HFF-Myc (cell line): ENCODE results near the gene ANKRD1.
"Not testable (repeated sequence)": the region's sequence is repeated elsewhere in the genome, so short reads cannot be mapped to it uniquely, and the experiment has no call there.

Experiments used
- DNase-seq: peaks from one replicate; pipeline ENCODE4 v3.0.0-alpha.2; 2011; ENCODE audit warnings: low read depth; ENCODE audit errors: extremely low read depth
- H3K4me3 ChIP-seq: replicated peaks from 2 replicates; pipeline ENCODE4 v1.5.1; 2011; ENCODE audit warnings: low read depth, mild to moderate bottlenecking, control low read depth, low read length
- TF ChIP-seq, protein P1 (sequence below): IDR thresholded peaks from 2 replicates; pipeline ENCODE4 v1.5.1; 2012; ENCODE audit warnings: mild to moderate bottlenecking, low read depth, low read length, control low read depth; ENCODE audit errors: missing control alignments

ANKRD1 gene

DNA sequence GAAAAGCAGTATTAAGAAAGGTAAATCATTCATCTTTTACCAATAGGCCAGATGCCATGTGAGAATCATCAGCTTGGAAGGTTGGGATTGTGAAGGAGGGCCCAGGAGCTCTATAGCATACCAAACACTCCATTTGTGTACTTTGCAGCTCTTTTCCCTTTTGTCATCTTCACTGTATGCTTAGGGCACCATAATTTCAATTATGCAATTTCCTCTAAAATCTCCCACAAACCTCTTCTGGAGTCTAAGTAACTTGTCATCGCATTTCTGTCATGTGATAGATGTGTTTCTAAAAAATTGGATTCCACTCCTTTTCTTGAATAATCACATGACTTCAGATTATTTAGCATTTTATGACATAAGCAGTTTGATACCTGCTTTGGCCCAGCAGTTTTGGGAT lies 31.3 kb downstream of the ANKRD1 start:
- TF ChIP-seq, protein P1, sequence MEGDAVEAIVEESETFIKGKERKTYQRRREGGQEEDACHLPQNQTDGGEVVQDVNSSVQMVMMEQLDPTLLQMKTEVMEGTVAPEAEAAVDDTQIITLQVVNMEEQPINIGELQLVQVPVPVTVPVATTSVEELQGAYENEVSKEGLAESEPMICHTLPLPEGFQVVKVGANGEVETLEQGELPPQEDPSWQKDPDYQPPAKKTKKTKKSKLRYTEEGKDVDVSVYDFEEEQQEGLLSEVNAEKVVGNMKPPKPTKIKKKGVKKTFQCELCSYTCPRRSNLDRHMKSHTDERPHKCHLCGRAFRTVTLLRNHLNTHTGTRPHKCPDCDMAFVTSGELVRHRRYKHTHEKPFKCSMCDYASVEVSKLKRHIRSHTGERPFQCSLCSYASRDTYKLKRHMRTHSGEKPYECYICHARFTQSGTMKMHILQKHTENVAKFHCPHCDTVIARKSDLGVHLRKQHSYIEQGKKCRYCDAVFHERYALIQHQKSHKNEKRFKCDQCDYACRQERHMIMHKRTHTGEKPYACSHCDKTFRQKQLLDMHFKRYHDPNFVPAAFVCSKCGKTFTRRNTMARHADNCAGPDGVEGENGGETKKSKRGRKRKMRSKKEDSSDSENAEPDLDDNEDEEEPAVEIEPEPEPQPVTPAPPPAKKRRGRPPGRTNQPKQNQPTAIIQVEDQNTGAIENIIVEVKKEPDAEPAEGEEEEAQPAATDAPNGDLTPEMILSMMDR: no peak
- no peak overlapping the region for H3K4me3 ChIP-seq
- no peak for DNase-seq

DNA sequence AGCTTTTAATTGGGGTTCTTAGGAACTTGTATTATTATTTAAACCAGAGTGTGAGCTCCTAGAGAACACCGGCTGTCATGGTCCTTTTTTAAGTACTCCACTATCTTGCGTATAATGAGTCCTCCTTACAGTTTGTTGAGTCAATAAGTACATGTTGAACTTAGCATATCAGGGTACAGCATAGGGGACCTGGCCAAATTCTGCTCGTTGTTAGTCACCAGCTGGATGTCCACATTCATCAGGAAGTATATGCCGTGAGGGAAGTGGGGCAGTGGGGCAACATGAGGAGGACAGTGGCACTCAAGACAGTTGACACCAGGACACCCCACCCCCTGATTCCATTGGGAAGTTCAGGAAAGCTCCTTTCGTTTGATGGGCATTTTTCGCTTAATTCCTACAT lies 32.5 kb downstream of the ANKRD1 start:
- TF ChIP-seq, protein P1: no peak
- no peak overlapping the region for H3K4me3 ChIP-seq
- DNase-seq: no peak

DNA sequence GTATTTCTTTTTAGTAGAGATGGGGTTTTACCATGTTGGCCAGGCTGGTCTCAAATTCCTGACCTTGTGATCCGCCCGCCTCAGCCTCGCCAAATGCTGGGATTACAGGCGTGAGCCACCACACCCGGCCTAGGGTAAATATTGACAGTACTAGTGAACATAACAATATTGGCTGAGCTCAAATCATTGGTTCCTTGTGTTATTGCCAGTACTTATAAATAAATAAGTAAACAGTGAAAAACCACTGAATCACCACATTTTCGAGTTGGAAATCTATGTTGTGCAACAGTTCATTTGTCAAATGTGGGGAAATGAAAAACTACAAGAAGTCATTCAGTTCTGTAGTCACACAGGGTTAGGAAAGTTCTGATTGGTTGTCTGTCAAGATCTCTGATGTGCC lies 33.3 kb downstream of the ANKRD1 start:
- no peak for DNase-seq

DNA sequence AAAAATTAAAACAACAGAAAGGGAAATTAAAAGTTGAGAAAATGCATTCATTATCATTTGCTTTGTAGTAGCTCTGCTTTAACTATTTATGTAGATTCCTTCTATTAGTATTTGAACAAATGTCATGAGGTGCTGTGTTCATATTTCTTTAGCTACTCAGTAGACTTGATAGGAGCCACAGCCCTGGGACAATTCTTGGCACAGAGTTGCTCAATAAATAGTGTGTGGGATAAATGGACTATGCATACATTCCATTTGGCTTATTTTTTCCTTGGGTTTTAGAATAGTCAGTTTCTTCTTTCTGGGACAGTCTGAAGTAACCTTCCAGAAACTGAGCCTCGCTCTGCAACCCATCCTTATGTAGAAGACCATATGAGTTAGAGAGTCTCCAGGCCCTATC lies 35.7 kb downstream of the ANKRD1 start:
- no peak overlapping the region for H3K4me3 ChIP-seq
- no peak for DNase-seq
- TF ChIP-seq, protein P1: no peak

More for the DNA sequence above, 33.3 kb downstream of the ANKRD1 start:
- TF ChIP-seq, protein P1: no peak
- no peak overlapping the region for H3K4me3 ChIP-seq

DNA sequence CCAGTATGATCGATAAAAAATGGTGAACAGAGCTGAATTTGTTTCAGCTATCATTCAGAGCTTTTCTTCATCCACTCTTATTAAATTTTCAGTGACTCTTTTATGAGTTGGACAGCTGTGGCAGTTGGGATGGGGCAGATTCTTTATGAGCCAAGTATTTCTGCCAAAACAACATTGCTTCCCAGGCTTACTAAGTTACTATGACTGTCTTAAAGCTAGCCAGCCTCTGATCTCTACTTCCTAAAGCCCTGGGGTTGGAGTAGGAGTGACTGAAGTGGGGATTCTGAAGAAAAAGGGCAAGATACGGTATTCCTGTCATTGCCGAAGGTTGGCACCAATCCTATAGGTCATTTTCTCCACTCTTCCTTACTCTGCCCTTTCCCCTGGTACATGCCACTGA lies 36.5 kb downstream of the ANKRD1 start:
- H3K4me3 ChIP-seq: no peak overlapping the region
- TF ChIP-seq, protein P1: no peak
- DNase-seq: no peak

DNA sequence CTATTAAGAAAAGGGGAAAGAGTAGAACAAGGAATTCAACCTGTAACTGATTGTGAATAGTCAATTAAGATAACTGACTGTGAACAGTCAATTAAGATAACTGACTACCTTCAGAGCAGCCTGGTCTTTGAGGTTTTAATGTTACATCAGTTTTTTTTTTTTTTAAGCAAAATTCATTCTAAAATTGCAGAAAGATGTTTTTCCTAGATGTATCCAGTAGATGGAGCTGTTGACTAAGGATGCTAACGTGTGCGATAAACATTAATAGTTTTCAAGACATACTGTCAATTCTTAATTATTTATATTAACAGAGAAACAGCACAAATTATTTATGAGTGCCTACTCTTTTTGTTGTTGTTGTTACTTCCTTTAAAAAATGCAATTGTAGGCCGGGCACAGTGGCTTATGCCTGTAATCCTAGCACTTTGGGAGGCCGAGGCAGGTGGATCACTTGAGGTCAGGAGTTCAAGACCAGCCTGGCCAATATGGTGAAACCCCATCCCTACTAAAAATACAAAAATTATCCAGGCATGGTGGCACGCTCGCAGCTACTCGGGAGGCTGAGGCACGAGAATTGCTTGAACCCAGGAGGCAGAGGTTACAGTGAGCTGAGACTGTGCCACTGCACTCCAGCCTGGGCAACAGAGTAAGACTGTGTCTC lies 40.7 kb downstream of the ANKRD1 start:
- not testable (repeated sequence) for DNase-seq, H3K4me3 ChIP-seq
- TF ChIP-seq, protein P1: peak; percentile 50

DNA sequence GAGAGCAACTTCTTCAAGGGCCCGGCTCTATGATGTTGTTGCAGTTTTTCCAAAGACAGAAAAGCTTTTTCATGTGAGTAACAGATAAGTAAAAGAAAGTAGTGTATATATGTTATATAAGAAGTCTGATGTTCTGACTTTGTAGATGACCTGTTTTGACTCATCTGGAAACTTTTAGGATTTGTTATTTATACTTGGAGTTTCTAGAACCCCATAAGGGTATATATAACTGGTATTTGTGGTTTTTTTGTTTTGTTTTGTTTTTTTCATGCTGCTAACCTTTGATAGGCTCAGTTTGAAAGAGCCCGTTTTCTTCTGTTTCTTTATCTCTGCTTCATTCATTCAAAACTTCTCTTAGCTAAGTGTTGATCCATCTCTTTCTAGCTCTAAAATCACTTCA lies 41.8 kb downstream of the ANKRD1 start:
- TF ChIP-seq, protein P1: no peak
- DNase-seq: no peak
- H3K4me3 ChIP-seq: no peak overlapping the region
